HG03520 (cell line): ENCODE data around the gene PMFBP1.
A peak's percentile ranks its signal among the peaks of the same experiment; 100 is the strongest.

Source experiments
- ATAC-seq: cut with Tn5 transposase; IDR thresholded peaks from one replicate; pipeline ENCODE4 v1.9.1; 2021; ENCODE audit warnings: mild to moderate bottlenecking, moderate library complexity; ENCODE audit not compliant: unreplicated experiment

Gene PMFBP1, protein sequence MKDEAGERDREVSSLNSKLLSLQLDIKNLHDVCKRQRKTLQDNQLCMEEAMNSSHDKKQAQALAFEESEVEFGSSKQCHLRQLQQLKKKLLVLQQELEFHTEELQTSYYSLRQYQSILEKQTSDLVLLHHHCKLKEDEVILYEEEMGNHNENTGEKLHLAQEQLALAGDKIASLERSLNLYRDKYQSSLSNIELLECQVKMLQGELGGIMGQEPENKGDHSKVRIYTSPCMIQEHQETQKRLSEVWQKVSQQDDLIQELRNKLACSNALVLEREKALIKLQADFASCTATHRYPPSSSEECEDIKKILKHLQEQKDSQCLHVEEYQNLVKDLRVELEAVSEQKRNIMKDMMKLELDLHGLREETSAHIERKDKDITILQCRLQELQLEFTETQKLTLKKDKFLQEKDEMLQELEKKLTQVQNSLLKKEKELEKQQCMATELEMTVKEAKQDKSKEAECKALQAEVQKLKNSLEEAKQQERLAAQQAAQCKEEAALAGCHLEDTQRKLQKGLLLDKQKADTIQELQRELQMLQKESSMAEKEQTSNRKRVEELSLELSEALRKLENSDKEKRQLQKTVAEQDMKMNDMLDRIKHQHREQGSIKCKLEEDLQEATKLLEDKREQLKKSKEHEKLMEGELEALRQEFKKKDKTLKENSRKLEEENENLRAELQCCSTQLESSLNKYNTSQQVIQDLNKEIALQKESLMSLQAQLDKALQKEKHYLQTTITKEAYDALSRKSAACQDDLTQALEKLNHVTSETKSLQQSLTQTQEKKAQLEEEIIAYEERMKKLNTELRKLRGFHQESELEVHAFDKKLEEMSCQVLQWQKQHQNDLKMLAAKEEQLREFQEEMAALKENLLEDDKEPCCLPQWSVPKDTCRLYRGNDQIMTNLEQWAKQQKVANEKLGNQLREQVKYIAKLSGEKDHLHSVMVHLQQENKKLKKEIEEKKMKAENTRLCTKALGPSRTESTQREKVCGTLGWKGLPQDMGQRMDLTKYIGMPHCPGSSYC

DNA sequence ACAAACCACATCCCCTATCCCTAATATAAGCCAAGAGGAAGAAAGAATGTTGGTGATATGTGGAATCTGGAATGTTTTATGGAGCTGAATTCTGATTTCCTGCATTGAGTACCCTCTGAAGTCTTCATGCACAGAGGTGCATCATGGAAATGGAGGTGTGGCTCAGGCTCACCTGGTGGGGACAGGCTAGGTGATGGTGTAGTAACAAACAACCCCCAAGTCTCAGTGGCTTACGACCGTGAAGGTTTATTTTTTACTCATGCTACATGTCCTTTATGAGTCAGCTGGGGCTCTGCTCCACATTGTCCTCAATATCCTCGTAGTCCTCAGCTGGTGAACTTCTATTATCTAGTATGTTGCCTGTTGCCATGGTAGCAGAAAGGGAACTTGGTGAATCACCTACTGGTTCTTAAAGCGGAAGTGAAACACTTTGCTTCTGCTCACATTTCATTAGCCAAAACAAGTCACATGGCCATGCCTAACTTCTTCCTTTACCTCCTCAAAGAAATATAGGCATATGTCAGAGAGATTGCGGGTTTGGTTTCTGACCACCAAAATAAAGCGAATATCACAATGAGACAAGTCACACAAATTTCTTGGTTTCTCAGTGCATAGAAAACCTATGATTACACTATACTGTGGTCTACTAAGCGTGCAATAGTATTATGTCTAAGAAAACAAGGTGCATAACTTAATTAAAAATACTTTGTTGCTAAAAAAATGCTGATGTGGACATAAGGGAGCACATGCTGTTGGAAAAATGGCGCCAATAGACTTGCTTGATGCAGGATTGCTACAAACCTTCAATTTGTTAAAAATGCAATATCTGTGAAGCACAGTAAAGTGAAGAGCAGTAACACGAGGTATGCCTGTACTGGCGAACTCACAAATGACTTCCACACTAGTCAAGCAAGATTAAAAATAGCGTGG, at the start of gene PMFBP1:
TSS of gene PMFBP1 (minus strand) at position 51 of the 930 bp plus-strand sequence. CDS start 947 bp downstream, outside the sequence.
- peak; percentile 94 for ATAC-seq

DNA sequence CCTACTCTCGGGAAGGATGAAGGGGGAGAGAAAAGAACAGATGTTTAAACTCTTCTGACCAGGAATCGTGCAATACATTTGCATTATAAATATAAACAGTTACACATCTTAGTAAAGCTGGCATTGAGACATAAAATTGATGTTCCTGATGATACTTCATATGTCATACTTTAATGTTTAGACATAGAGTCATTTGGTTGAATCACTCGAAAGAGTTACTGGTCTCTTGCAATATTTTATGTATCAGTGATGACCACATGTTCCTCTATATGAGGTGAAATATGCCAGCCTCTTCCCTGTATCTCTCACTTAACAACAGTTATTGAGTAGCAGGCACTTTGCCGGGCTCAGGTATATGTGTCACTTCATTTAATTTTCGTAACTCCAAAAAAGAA, 49.7 kb upstream of the PMFBP1 start:
- no peak for ATAC-seq

- no peak for ATAC-seq
Measured at GRCh38 chr16:72220875-72221629, 49.1 kb upstream of the PMFBP1 start.

DNA sequence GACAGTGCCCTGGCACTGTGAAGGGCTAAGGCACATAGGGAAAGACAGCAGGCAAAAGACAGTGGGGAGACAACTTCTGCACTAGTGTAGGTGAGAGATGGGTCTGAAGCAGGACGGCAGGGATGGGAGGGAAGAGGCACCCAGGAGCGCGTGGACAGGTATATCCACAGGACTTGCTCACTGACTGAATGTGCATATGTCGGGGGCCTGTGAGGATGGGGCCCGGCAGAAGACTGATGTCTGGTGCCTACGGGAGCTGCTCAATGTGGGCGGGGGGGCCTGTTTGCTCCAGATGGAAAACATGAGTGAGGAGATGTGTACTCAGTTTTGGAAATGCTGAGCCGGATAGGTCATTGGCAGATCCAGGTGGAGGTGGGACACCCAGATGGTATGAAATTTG, 47.3 kb upstream of the PMFBP1 start:
- ATAC-seq = no peak

DNA sequence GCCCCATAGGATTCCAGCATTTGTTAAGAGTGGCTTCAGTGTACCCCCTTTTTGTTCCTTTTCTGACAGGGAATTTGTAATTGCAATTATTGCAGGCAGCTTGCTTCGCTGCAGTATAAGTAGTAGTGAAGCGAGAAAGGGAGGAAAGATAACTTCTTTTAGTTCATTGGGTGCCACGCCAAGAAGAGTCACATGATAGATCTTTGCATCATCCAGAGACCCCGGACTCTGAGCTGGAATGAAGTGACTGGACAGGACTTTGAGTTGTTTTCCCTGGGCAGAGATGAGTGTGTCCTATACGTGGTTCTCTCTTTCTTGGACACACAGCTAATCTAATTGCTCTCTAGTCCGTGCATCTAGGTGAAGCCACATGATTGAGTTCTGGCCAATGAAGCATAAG, 44.8 kb upstream of the PMFBP1 start:
- no peak for ATAC-seq

DNA sequence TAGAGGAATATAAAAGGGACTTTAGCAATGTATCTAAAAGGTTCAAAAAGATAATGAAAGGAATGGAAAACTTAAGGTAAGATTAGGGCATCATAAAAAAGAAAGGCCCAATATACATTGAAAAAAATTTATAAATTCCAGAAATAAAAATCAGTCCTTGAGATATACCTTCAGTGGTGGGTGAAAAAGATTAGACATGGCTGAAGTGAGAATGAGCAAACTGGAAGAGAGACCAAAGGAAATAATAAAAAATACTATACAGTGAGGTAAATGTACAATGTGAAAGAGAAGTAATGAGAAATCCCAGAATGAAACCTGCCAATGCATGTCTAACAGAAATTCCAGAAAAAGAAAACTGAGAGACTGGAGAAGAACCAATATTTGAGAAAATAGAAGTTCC, 42.9 kb upstream of the PMFBP1 start:
- ATAC-seq = no peak

DNA sequence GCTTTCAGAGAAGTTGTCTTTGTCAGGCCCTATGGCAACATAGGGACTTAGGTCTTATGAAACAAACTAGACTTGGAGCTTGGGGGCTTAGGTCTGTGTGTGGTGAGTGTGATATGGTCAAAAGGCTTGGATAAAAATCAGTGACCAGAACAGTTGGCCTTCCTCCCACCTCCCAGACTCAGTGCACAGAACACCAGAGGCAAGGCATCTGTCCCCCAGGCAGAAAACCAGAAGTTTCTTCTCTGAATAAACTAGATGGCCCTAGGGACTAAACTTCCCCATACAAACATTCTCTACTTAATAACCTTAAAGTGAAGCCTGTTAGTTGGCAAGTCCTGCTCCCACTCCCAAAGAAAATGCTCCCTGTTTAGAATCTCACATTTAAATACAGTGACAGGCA, 39.2 kb upstream of the PMFBP1 start:
- no peak for ATAC-seq

- ATAC-seq = peak; percentile 53
Measured at GRCh38 chr16:72210555-72210954, 38.6 kb upstream of the PMFBP1 start.

- ATAC-seq = no peak
Measured at GRCh38 chr16:72210072-72210471, 38.1 kb upstream of the PMFBP1 start.

DNA sequence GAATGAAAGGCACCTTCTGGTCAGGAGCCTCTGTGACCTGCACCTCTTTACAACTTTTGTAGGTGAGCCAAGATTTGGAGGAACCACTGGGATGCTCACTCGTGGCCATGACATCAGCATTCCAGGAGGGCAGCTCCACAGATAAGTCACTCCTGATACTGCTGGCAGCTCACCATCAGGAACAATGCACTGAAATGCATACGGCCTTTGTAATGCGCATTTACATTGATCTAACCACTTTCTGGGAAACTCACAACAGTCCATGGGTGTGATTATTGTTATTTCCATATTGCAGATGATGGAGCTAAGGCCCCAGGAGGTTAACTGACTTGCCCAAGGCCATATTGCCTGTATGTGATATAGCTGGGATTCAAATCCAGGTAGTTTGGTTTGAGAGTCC, 34.3 kb upstream of the PMFBP1 start:
- no peak for ATAC-seq

DNA sequence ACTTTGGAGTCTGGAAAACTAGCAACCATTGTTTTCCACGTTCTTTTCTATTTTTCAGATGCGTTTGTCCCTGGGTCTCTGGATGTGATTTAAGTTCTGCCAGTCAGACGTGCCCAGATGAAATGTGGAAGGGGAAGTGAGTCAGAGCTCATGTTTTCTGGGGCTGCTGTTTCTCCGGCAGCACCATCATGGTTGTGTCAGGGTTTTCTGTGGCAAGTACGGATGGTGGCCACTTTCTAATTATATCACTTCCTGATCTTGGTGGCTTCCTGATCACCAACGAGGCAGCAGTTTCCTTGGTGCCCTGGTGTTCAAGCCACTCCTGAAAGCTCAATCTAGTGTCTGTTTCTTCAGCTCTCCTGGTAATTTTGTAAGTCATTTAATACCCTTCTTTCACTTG, 31.4 kb upstream of the PMFBP1 start:
- peak; percentile 66 for ATAC-seq

DNA sequence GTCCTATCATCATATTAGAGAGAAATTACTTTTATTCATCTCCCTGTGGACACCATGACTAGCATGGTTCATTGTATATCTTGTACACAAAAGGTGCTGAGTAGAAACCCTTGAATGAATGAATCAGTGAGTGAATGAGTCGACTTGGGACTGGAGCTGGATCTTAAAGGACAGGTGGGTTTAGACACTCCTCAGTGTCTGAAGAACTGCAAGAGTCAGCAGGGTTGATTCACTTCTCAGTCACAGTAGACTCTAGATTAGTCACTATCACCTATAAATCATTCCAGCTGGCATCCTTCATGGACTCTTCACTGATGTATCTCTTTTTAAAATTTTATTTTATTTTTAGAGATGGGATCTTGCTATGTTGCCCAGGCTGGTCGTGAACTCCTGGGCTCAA, 30.1 kb upstream of the PMFBP1 start:
- no peak for ATAC-seq

- ATAC-seq = no peak
Measured at GRCh38 chr16:72201387-72201786, 29.4 kb upstream of the PMFBP1 start.

DNA sequence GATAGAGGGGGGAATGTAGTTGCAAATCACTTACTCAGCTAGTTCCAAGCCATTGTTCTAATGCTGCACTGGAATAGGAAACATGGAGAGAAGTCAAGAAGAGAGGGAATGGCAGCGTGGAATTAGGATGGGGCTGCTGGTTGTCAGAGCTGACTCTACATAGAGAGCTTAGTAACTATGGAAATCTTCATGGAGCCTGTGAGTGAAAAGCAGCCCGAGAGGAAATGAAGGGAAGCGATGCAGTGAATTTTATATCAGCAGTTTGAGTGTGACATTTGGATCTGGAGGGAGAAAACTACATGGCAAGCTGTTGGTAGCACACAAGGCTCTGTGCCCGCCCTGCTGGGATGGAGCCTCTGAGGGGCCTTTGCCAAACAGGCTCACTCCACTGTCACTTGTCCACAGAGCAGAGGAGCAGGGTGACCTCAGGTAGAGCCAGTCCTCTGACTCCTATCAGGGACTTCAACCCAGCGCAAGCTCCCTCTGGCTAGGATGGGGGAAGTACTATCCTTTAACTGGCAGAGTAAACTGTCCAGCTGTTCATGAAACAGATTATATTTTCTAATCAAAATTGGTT, 27.9 kb upstream of the PMFBP1 start:
- no peak for ATAC-seq

- ATAC-seq = no peak
Measured at GRCh38 chr16:72198771-72199201, 26.8 kb upstream of the PMFBP1 start.

- no peak for ATAC-seq
Measured at GRCh38 chr16:72198021-72198711, 26.2 kb upstream of the PMFBP1 start.

GRCh38 chr16:72197545-72197944, 25.6 kb upstream of the PMFBP1 start:
- no peak for ATAC-seq

- no peak for ATAC-seq
Measured at GRCh38 chr16:72195609-72196008, 23.7 kb upstream of the PMFBP1 start.

DNA sequence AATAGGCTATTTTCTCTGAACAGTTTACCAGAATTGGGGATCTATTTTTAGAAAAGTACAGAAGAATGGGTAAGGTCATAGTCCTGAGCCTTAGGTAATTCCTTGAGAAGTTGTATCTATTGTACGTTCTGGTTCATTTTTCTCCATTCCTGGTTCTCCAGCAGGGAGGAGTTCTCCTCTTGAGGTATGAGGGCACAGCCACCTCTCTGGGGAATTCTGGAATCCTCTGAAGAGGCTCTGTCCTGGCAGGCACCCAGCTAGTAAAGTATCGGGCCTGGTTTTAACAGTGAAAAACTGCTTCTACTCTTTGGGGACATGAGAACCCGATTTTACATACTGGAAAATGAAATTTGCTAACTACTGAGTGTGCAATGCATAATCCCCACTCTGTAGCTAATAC, 19.6 kb upstream of the PMFBP1 start:
- no peak for ATAC-seq
